Prostate gland (tissue), 2 donors: Measurements from ENCODE around the gene CDKN2C.

Experiments used
- POLR2AphosphoS5 ChIP-seq: sonication (generic); formaldehyde crosslinking; IDR thresholded peaks from one replicate; pipeline ENCODE4 v1.6.1; 2017; ENCODE audit warnings: antibody characterized with exemption
- TF ChIP-seq, protein P1 (sequence below), 4 experiments: fragments of 200-600 bp in 2 of 4; fragments of 450-650 bp in 2 of 4; sonication (generic) in 2 of 4; IDR thresholded peaks; 1 replicate in 3 of 4; 2 replicates in 1 of 4; pipeline ENCODE4 v1.5.1; 2016 to 2019; ENCODE audit warnings: antibody characterized with exemption in 4 of 4, mild to moderate bottlenecking in 2 of 4, moderate library complexity in 2 of 4

- TF ChIP-seq, protein P1, sequence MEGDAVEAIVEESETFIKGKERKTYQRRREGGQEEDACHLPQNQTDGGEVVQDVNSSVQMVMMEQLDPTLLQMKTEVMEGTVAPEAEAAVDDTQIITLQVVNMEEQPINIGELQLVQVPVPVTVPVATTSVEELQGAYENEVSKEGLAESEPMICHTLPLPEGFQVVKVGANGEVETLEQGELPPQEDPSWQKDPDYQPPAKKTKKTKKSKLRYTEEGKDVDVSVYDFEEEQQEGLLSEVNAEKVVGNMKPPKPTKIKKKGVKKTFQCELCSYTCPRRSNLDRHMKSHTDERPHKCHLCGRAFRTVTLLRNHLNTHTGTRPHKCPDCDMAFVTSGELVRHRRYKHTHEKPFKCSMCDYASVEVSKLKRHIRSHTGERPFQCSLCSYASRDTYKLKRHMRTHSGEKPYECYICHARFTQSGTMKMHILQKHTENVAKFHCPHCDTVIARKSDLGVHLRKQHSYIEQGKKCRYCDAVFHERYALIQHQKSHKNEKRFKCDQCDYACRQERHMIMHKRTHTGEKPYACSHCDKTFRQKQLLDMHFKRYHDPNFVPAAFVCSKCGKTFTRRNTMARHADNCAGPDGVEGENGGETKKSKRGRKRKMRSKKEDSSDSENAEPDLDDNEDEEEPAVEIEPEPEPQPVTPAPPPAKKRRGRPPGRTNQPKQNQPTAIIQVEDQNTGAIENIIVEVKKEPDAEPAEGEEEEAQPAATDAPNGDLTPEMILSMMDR (IDR thresholded peaks at IDR 0.05): no peak
- no peak for TF ChIP-seq POLR2AphosphoS5
Observed at GRCh38 chr1:50973875-50974617, 4.0 kb downstream of the CDKN2C start.
